GM18867 (cell line): Measurements from ENCODE around the gene SH3PXD2B.
"Not testable (repeated sequence)": the region's sequence is repeated elsewhere in the genome, so short reads cannot be mapped to it uniquely, and the experiment has no call there.

Experiments used
- ATAC-seq: cut with Tn5 transposase; IDR thresholded peaks from one replicate; pipeline ENCODE4 v1.9.1; 2021; ENCODE audit warnings: mild to moderate bottlenecking, moderate library complexity; ENCODE audit not compliant: unreplicated experiment

SH3PXD2B gene

GRCh38 chr5:172373680-172374079, 80.6 kb downstream of the SH3PXD2B start:
- ATAC-seq, result no peak

GRCh38 chr5:172371684-172372083, 82.6 kb downstream of the SH3PXD2B start:
- ATAC-seq, result no peak

GRCh38 chr5:172370648-172371545, 83.4 kb downstream of the SH3PXD2B start:
- ATAC-seq, result no peak

- ATAC-seq, result no peak
These were observed 84.1 kb downstream of the SH3PXD2B start for GRCh38 chr5:172370237-172370640.

- not testable (repeated sequence) for ATAC-seq
These were observed 85.6 kb downstream of the SH3PXD2B start for GRCh38 chr5:172368699-172369098.

- no peak for ATAC-seq
These were observed 88.2 kb downstream of the SH3PXD2B start for GRCh38 chr5:172365948-172366608.

- ATAC-seq, result no peak
These were observed 89.6 kb downstream of the SH3PXD2B start for GRCh38 chr5:172364773-172365172.

- ATAC-seq, result no peak
These were observed 91.6 kb downstream of the SH3PXD2B start for GRCh38 chr5:172362755-172363154.

GRCh38 chr5:172361566-172362238, 92.6 kb downstream of the SH3PXD2B start:
- no peak for ATAC-seq

GRCh38 chr5:172358345-172358744, 96.0 kb downstream of the SH3PXD2B start:
- no peak for ATAC-seq

- no peak for ATAC-seq
These were observed 97.8 kb downstream of the SH3PXD2B start for GRCh38 chr5:172356527-172356926.

- no peak for ATAC-seq
These were observed 98.3 kb downstream of the SH3PXD2B start for GRCh38 chr5:172356047-172356446.

- no peak for ATAC-seq
These were observed 100.5 kb downstream of the SH3PXD2B start for GRCh38 chr5:172353846-172354245.

- ATAC-seq, result no peak
These were observed 101.0 kb downstream of the SH3PXD2B start for GRCh38 chr5:172353271-172353812.

GRCh38 chr5:172352526-172352925, 101.8 kb downstream of the SH3PXD2B start:
- not testable (repeated sequence) for ATAC-seq

GRCh38 chr5:172351240-172351778, 103.0 kb downstream of the SH3PXD2B start:
- ATAC-seq, result no peak

GRCh38 chr5:172350212-172351181, 103.8 kb downstream of the SH3PXD2B start:
- ATAC-seq, result no peak

- ATAC-seq, result not testable (repeated sequence)
These were observed 105.6 kb downstream of the SH3PXD2B start for GRCh38 chr5:172348733-172349132.

- ATAC-seq, result no peak
These were observed 106.2 kb downstream of the SH3PXD2B start for GRCh38 chr5:172348084-172348483.
